Measurements from ENCODE around the gene PCDHGB4.
"Not testable (repeated sequence)": the region's sequence is repeated elsewhere in the genome, so short reads cannot be mapped to it uniquely, and the experiment has no call there.

The PCDHGB4 gene

DNA sequence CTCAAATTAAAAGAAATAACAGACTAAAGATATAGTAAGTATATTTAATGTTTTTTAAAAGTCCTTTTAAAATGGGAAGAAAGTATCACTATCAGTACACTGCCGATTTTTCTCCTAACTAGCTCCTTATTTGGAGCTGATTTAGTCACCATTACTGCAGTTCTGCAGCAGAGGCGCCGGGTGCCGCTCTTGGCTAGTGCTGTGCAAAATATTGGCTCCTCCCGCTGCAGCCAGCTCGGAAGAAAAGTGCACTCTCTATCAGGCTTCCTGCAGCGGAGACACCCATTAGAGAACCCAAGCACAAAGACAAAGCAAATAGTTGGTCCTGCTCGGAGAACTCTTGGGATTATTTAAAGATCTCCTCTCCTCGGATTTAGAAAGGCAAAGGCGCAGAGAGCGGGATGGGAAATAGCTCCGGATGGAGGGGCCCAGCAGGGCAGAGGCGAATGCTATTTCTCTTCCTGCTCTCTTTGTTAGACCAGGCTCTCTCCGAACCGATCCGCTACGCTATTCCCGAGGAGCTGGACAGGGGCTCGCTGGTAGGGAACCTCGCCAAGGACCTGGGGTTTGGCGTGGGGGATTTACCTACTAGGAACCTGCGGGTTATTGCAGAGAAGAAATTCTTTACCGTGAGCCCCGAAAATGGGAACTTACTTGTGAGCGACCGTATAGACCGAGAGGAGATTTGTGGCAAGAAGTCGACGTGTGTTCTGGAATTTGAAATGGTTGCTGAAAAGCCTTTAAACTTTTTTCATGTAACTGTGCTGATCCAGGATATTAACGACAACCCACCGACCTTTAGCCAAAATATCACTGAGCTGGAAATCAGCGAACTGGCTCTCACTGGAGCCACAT lies 17.3 kb upstream of the PCDHGB4 start, which contains the start of gene PCDHGB3:
Gene PCDHGB3 (plus strand): TSS at position 249 of the 855 bp plus-strand sequence. CDS start 153 bp downstream, at position 402.
- TF ChIP-seq, protein P1, sequence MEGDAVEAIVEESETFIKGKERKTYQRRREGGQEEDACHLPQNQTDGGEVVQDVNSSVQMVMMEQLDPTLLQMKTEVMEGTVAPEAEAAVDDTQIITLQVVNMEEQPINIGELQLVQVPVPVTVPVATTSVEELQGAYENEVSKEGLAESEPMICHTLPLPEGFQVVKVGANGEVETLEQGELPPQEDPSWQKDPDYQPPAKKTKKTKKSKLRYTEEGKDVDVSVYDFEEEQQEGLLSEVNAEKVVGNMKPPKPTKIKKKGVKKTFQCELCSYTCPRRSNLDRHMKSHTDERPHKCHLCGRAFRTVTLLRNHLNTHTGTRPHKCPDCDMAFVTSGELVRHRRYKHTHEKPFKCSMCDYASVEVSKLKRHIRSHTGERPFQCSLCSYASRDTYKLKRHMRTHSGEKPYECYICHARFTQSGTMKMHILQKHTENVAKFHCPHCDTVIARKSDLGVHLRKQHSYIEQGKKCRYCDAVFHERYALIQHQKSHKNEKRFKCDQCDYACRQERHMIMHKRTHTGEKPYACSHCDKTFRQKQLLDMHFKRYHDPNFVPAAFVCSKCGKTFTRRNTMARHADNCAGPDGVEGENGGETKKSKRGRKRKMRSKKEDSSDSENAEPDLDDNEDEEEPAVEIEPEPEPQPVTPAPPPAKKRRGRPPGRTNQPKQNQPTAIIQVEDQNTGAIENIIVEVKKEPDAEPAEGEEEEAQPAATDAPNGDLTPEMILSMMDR (IDR thresholded peaks at IDR 0.05; ENCODE audit: extremely low read depth, insufficient read depth, missing control alignments), result peak; percentile 77
- DNase-seq (ENCODE audit: low spot score), result peak; percentile 84
- in situ Hi-C loops (cut with MboI; ENCODE audit: low pct_unique_long_range_greater_than_20kb, low sequenced_read_pairs, unreplicated experiment), result no loop called here

DNA sequence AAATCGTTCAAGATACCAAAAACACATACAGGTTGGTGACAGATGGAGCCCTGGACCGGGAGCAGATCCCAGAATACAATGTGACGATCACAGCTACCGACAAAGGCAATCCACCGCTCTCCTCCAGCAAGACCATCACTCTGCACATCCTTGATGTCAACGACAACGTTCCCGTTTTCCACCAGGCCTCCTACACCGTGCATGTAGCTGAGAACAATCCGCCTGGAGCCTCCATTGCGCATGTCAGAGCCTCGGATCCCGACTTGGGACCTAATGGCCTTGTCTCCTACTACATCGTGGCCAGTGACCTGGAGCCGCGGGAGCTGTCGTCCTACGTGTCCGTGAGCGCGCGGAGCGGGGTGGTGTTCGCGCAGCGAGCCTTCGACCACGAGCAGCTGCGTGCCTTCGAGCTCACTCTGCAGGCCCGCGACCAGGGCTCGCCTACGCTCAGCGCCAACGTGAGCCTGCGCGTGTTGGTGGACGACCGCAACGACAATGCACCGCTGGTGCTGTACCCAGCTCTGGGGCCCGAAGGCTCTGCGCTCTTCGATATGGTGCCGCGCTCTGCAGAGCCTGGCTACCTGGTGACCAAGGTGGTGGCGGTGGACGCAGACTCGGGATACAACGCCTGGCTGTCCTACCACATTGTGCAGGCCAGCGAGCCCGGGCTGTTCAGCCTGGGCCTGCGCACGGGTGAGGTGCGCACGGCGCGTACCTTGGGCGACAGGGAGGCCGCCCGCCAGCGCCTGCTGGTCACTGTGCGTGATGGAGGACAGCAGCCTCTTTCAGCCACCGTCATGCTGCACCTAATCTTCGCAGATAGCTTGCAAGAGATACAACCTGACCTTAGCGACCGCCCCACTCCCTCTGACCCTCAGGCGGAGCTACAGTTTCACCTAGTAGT lies 15.7 kb upstream of the PCDHGB4 start:
- TF ChIP-seq, protein P1 (IDR thresholded peaks at IDR 0.05; ENCODE audit: extremely low read depth, insufficient read depth, missing control alignments), result no peak
- in situ Hi-C loops (cut with MboI; ENCODE audit: low pct_unique_long_range_greater_than_20kb, low sequenced_read_pairs, unreplicated experiment), result no loop called here
- DNase-seq (ENCODE audit: low spot score), result no peak

DNA sequence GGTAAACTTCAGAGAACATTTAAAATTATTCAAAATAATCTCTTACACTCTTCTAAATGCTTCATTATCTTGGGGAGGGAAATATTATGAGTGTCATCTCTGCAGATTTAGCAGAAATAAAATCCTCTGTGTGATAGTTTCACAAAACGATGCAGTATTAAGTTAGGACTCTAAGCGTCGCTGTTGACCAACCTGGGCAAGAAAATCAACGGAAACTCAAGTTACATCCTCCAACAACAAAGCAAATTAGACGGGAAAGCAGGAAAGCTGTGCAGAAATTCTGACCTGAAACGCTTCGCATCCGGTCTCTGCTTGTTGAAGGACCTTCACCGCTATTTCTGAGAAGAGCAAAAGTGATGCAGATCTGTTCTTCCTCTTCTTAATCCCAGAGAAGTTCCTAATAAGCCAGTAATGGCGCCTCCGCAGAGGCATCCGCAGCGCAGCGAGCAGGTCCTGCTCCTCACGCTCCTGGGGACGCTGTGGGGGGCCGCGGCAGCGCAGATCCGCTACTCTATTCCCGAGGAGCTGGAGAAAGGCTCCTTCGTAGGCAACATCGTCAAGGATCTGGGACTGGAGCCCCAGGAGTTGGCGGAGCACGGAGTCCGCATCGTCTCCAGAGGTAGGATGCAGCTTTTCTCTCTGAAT lies 13.7 kb upstream of the PCDHGB4 start, which contains the start of gene PCDHGA6:
Gene PCDHGA6 (plus strand): TSS at position 219 of the 645 bp plus-strand sequence. CDS start 193 bp downstream, at position 412.
- in situ Hi-C loops (cut with MboI; ENCODE audit: low pct_unique_long_range_greater_than_20kb, low sequenced_read_pairs, unreplicated experiment), result no loop called here
- TF ChIP-seq, protein P1 (IDR thresholded peaks at IDR 0.05; ENCODE audit: extremely low read depth, insufficient read depth, missing control alignments), result peak; percentile 30
- no peak for DNase-seq (ENCODE audit: low spot score)

DNA sequence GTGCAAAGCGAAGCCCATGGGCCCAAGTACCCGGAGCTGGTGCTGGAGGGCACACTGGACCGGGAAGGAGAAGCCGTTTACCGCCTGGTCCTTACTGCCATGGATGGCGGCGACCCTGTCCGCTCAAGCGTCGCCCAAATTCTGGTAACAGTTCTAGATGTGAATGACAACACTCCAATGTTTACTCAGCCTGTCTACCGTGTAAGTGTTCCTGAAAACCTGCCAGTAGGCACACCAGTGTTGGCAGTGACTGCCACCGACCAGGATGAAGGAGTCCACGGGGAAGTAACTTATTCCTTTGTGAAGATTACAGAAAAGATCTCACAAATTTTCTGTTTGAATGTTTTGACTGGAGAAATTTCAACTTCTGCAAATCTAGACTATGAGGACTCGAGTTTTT lies 12.9 kb upstream of the PCDHGB4 start:
- no peak for DNase-seq (ENCODE audit: low spot score)
- TF ChIP-seq, protein P1 (IDR thresholded peaks at IDR 0.05; ENCODE audit: extremely low read depth, insufficient read depth, missing control alignments), result no peak
- in situ Hi-C loops (cut with MboI; ENCODE audit: low pct_unique_long_range_greater_than_20kb, low sequenced_read_pairs, unreplicated experiment), result no loop called here

DNA sequence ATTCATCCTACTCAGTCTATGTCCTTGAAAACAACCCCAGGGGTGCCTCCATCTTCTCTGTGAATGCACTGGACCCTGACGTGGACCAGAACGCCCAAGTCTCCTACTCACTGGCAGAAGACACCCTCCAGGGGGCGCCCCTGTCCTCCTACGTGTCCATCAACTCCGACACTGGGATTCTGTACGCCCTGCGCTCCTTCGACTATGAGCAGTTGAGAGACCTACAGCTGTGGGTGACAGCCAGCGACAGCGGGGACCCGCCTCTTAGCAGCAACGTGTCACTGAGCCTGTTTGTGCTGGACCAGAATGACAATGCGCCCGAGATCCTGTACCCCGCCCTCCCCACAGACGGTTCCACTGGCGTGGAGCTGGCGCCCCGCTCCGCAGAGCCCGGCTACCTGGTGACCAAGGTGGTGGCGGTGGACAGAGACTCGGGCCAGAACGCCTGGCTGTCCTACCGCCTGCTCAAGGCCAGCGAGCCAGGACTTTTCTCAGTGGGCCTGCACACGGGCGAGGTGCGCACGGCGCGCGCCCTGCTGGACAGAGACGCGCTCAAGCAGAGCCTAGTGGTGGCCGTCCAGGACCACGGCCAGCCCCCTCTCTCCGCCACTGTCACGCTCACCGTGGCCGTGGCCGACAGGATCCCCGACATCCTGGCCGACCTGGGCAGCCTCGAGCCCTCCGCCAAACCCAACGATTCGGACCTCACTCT lies 11.9 kb upstream of the PCDHGB4 start:
- DNase-seq (ENCODE audit: low spot score); in situ Hi-C loops (cut with MboI; ENCODE audit: low pct_unique_long_range_greater_than_20kb, low sequenced_read_pairs, unreplicated experiment): not testable (repeated sequence)

DNA sequence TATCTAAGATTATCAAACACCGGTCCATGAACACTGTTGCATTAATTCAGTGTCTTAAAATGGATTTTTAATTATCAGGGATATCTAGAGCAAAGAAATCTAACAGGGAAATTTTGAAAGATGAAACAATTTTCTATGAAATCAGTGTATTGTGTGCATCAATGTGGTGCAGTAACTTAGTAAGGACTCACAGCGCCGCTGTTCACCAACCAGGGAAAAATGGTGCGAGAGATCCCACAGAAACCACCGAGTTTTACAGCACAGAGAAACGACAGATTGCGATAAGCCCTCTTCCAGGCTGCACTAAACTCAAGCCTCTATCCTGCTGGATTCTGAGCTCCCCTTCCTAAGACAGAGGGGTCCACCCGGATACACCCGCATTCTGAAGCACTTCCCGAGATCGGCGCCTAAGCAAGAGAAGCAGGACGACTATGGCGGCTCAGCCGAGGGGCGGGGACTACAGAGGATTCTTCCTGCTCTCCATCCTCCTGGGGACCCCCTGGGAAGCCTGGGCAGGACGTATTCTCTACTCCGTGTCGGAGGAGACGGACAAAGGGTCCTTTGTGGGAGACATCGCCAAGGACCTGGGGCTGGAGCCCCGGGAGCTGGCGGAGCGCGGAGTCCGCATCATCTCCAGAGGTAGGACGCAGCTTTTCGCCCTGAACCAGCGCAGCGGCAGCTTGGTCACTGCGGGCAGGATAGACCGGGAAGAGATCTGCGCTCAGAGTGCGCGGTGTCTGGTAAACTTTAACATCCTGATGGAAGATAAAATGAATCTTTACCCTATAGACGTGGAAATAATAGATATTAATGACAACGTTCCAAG lies 4.8 kb upstream of the PCDHGB4 start, which contains the start of gene PCDHGA7:
Gene PCDHGA7 (plus strand): TSS at position 274 of the 826 bp plus-strand sequence. CDS start 158 bp downstream, at position 432.
- in situ Hi-C loops (cut with MboI; ENCODE audit: low pct_unique_long_range_greater_than_20kb, low sequenced_read_pairs, unreplicated experiment), result no loop called here
- TF ChIP-seq, protein P1 (IDR thresholded peaks at IDR 0.05; ENCODE audit: extremely low read depth, insufficient read depth, missing control alignments), result peak; percentile 37
- no peak for DNase-seq (ENCODE audit: low spot score)

Data from GM13977 (cell line).